Ovary (tissue), 9 donors: ENCODE data around the gene DNAJB2. TPM values are rescaled to one million over a fixed set of nuclear protein-coding genes. Genes with fewer than 3 reads are reported as not detected.

ENCODE experiments used
- DNase-seq, 5 donors: peaks; one replicate each; pipeline ENCODE4 v3.0.0-alpha.2; 2019 to 2020
- H3K27ac ChIP-seq, 2 donors: fragments of 200-600 bp; one replicate each; pipeline versions ENCODE4 v1.5.1 to v1.8.0; 2019 to 2022
- H3K27me3 ChIP-seq: fragments of 200-600 bp; one replicate; pipeline ENCODE4 v1.8.0; 2022
- H3K36me3 ChIP-seq: fragments of 200-600 bp; sonication (generic); one replicate; pipeline ENCODE4 v1.5.1; 2019
- H3K4me1 ChIP-seq: one replicate; pipeline ENCODE4 v1.8.1; 2013; ENCODE audit warnings: mild to moderate bottlenecking, moderate library complexity; ENCODE audit not compliant: insufficient read depth
- H3K4me3 ChIP-seq: fragments of 200-600 bp; sonication (generic); one replicate; pipeline ENCODE4 v1.5.1; 2017
- H3K9me3 ChIP-seq, 2 donors: fragments of 200-600 bp in 1 of 2; sonication (generic) in 1 of 2; one replicate each; pipeline versions ENCODE4 v1.5.1 to v1.8.1; 2013 to 2019; ENCODE audit warnings: mild to moderate bottlenecking in 1 of 2, moderate library complexity in 1 of 2
- CTCF ChIP-seq, 3 donors: fragments of 450-650 bp in 2 of 3; fragments of 200-600 bp in 1 of 3; IDR thresholded peaks; one replicate each; pipeline versions ENCODE4 v1.5.1 to v1.8.0; 2016 to 2022; ENCODE audit warnings: antibody characterized with exemption in 3 of 3, mild to moderate bottlenecking in 1 of 3
- EP300 ChIP-seq: sonication (generic); formaldehyde crosslinking; IDR thresholded peaks from one replicate; pipeline ENCODE4 v1.6.1; 2017; ENCODE audit warnings: antibody characterized with exemption
- POLR2A ChIP-seq: fragments of 450-650 bp; IDR thresholded peaks from one replicate; pipeline ENCODE4 v1.6.1; 2017; ENCODE audit warnings: antibody characterized with exemption, mild to moderate bottlenecking, moderate library complexity
- WGBS, 3 donors: extraction: QIAGEN DNeasy Blood & Tissue Kit in 1 of 3; methylation state at CpG; one replicate each; pipeline versions ENCODE4 v1.1.5 to v1.1.7; 2013 to 2017; 5-methylcytosine and 5-hydroxymethylcytosine counted together
- intact Hi-C, 4 donors: fragments of 100-400 bp; cut with DNase I; formaldehyde crosslinking; loops; one replicate each; pipeline versions ENCODE4 v1.11.0 to v1.15.1; 2022 to 2023
- polyA plus RNA-seq, 2 donors: library from polyadenylated mRNA; stranded (reverse); fragments of 200-250 nt in 1 of 2; fragments of 350-450 nt in 1 of 2; fragmentation: Illumina TruSeq in 1 of 2; extraction: RNeasy Lipid Tissue Mini Kit (QIAGEN cat#74804) in 1 of 2; gene quantifications; one replicate each; pipeline ENCODE4 v1.2.3, GENCODE V29; 2013 to 2014
- total RNA-seq, 7 donors: library from RNA; depleted of rRNA in 2 of 7; stranded (reverse); fragments of >200 nt in 2 of 7; fragmentation: NEBNext Ultra II Directional in 3 of 7; extraction: Animal tissue kit (Norgen Biotek cat#: 25700) in 3 of 7; gene quantifications; one replicate each; pipeline versions ENCODE4 v1.1.0 to v1.2.4, GENCODE V29; 2016 to 2023
- donor health status: DM: no; HTN: no; CAD: no; lungs with moderate emphysema.
- donor health status: DM: no; HTN: no; CAD: no.
- donor health status: Bipolar disorder and iron deficiency.
- donor health status: DM: yes; HTN: yes; CAD: no.
- donor health status: DM: no; HTN: no; CAD: no.
- donor health status: DM: yes; HTN: yes; CAD: no.

The DNAJB2 gene
- total and polyA plus RNA-seq, 9 donors: 34.0 to 101 (median 85.7) TPM

DNA sequence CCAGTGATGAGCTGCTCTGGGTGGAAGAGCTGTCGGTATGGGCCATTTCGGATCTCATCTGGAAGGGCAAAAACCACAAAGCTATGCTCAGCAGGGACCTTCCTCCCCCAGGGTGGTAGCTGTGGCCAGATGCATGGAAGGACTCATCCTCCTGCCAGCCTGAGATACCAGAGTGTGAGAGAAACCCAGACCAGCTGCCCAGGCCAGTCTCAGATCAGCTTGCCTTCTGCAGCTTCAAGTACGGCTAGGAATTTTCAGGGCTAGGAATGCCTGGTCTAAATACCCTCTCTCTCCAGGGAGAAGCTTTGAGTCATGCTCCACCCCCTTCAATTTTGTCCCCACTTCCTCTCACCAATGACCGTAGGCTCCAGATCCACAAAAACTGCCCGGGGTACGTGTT, 27.5 kb upstream of the DNAJB2 start:
- no peaks in the 10 kb centered on the region for H3K36me3 ChIP-seq
- TF ChIP-seq EP300: no peak
- no peak for TF ChIP-seq POLR2A
- no peak for TF ChIP-seq CTCF (IDR thresholded peaks at IDR 0.05)
- H3K27me3 ChIP-seq: no peaks in the 10 kb centered on the region
- no peak for DNase-seq
- intact Hi-C loops: no loop called here
- no peak overlapping the region for H3K27ac ChIP-seq
- H3K4me1 ChIP-seq: peaks cover 23% of the 10 kb centered on the region
- H3K4me3 ChIP-seq: no peak overlapping the region
- H3K9me3 ChIP-seq: no peaks in the 10 kb centered on the region
- WGBS, 3 donors: 68 to 79% (median 76%) methylated on average over 6 of the region's 6 CpGs

DNA sequence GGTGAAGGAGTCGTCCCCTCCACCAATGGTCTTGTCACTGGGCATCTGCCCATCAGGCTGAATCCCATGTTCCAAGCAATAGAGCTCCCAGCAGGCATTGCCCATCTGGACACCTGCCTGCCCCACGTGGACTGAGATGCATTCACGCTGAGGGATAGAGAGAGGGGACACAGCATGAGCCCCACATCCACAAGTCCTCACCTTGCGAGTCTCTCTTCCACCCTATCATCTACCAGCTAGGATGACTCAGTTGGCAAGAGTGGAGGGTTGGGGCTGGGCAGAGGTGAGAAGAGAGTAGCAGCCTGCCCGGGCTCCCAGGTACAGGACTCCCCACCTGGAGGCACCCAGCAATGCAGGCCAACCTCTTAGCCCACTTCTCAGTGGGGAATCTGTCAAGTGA, 27.1 kb upstream of the DNAJB2 start:
- Histone ChIP-seq H3K9me3 (no peaks in the 10 kb centered on the region), H3K4me3 (peak overlapping the region; percentile 57), H3K36me3 (no peaks in the 10 kb centered on the region), H3K4me1 (peaks cover 23% of the 10 kb centered on the region), H3K27ac (peak overlapping the region in 1 of 2 donors; percentile 46), H3K27me3 (no peaks in the 10 kb centered on the region)
- TF ChIP-seq EP300: no peak
- intact Hi-C loops: no loop called here
- DNase-seq: no peak
- 50 to 61% (median 52%) methylated on average over 5 of the region's 5 CpGs for WGBS, 3 donors

DNA sequence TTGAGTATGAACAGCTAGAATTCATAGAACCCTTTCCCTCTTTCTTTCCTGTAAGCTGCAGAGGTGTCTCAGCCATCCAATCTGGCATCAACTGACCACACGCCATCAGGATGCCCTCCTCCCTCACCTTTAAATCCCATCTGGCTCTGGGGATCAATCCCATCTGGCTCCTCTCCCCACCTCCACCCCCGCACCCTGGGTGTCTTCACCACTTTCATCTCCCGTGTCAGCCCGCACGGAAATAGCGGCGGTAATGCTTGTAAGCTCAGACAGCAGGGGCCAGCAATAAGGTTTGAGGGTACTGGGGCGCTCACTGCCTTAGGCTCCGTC, 26.6 kb upstream of the DNAJB2 start:
- peak overlapping the region; percentile 57 for H3K4me3 ChIP-seq
- TF ChIP-seq EP300: no peak
- no peak for TF ChIP-seq POLR2A
- no peak for TF ChIP-seq CTCF (IDR thresholded peaks at IDR 0.05)
- intact Hi-C loops: no loop called here
- no peaks in the 10 kb centered on the region for H3K27me3 ChIP-seq
- H3K9me3 ChIP-seq: no peaks in the 10 kb centered on the region
- H3K36me3 ChIP-seq: no peaks in the 10 kb centered on the region
- 7 to 16% (median 14%) methylated on average over 9 of the region's 9 CpGs for WGBS, 3 donors
- no peak for DNase-seq
- peak overlapping the region in 1 of 2 donors; percentile 46 for H3K27ac ChIP-seq
- H3K4me1 ChIP-seq: peaks cover 23% of the 10 kb centered on the region

DNA sequence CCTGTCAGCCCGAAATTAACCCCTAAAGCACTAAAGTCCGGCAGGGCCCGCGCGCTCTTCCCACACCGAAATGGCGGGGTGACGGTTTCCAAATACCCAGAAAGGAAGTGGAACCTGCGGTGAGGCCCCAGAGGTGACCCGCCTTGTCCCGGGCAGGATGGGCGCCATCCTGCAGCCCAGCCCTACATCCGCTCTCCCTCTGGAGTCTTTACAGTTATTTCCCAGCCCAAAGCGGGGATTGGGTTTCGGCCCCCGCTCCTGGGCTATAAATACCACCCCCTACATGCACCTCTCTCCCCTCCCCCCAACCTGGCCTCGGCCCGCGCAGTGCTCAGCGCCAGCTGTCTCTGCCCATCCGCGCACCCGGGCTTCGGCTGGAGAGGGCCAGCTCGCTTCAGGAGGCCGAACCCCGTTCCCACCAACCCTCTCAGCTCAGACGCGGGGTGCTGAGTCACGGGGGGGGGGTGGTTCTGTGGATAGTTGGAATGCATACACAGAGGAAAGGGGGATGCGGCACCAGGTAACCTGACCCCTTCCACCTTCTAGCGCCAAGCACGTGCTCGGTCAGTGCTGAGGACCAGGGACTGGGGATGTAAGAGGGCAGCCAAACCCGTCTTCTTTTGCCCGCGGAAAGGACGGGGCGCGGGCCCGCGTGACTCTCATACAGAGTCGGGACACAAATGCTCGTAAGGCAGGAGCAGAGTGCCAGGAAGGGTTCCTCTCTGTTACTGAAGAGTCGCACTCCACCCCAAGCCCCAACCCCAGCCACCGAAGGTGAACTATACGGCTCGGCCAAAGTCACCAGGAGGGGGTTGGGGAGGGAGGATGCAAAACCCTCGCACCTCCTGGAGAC, 26.0 kb upstream of the DNAJB2 start, which contains the start of gene TUBA4B:
Gene TUBA4B (plus strand): TSS at position 344 of the 853 bp plus-strand sequence. CDS start 165 bp downstream, at position 509.
- Histone ChIP-seq H3K9me3 (no peaks in the 10 kb centered on the region), H3K27me3 (no peaks in the 10 kb centered on the region), H3K4me1 (peaks cover 23% of the 10 kb centered on the region), H3K36me3 (no peaks in the 10 kb centered on the region), H3K4me3 (peak within 1 kb of the TSS; percentile 57), H3K27ac (peak within 1 kb of the TSS; percentile 24 to 46)
- DNase-seq: peak; percentile 43 to 60 (median 56)
- intact Hi-C loops: no loop called here
- TF ChIP-seq POLR2A (no peak), EP300 (no peak), CTCF (IDR thresholded peaks at IDR 0.05) (no peak)
- WGBS, 3 donors: 1 to 2% (median 2%) methylated on average over 49 of the region's 49 CpGs
